WERI-Rb-1 (cell line): ENCODE results near the gene RHBDL1.

Experiments used
- DNase-seq: peaks from one replicate; pipeline ENCODE4 v3.0.0-alpha.2; 2020
- H3K27ac ChIP-seq: fragments of 250-450 bp; sonication (Bioruptor Pico); 2 replicates; pipeline ENCODE4 v1.5.1; 2020; ENCODE audit warnings: mild to moderate bottlenecking, moderate library complexity
- H3K27me3 ChIP-seq: fragments of 250-450 bp; sonication (Bioruptor Pico); 2 replicates; pipeline ENCODE4 v1.5.1; 2021; ENCODE audit warnings: mild to moderate bottlenecking, low read depth, moderate library complexity; ENCODE audit not compliant: insufficient read depth, severe bottlenecking
- H3K36me3 ChIP-seq: fragments of 250-450 bp; sonication (Bioruptor Pico); 2 replicates; pipeline ENCODE4 v1.5.1; 2020; ENCODE audit warnings: mild to moderate bottlenecking, moderate library complexity
- H3K4me3 ChIP-seq: 2 replicates; pipeline ENCODE4 v1.5.1; 2011; ENCODE audit warnings: low read depth, mild to moderate bottlenecking, control low read depth, low read length
- H3K9me3 ChIP-seq: fragments of 250-450 bp; sonication (Bioruptor Pico); 2 replicates; pipeline ENCODE4 v1.5.1; 2021; ENCODE audit warnings: mild to moderate bottlenecking, moderate library complexity; ENCODE audit not compliant: severe bottlenecking
- TF ChIP-seq, protein P1 (sequence below): IDR thresholded peaks from 2 replicates; pipeline ENCODE4 v1.5.1; 2011; ENCODE audit warnings: low read depth, mild to moderate bottlenecking, control low read depth, inconsistent platforms, low read length

RHBDL1 gene

DNA sequence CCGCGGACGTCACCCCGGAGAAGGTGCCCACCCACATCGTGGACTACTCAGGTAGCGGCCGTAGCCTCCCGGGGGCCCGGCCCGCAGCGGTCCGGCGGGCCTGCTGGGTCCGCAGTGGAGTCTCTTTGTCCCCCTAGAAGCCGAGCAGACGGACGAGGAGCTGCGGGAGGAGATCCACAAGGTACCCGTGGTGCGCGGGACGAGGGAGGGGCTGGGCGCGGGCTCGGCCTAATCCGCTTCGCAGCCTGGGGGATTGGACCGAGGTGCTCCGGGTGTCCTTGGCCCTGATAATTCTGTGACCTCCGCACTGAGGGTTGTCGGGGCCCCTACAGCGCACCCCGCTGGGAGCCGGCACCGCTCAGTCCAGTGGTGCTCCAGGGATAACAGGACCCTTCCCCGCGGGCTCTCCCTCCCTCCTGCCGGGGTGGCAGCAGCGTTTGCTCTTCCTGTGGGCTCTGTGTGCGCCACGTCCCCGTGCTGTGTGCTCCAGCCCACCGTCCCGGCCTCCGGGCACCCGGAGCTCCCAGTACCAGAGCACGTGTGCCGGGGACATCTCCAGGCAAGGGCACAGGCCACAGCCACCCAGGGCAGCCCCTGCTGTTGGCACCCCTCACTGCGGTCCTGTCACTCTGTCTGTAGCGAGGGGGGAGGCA is 6.8 kb upstream of the RHBDL1 start:
- Histone ChIP-seq H3K27ac (peak overlapping the region; percentile 88), H3K4me3 (peak overlapping the region; percentile 84), H3K9me3 (no peaks in the 10 kb centered on the region), H3K36me3 (peaks cover 63% of the 10 kb centered on the region), H3K27me3 (no peaks in the 10 kb centered on the region)
- peak; percentile 74 for DNase-seq
- TF ChIP-seq, protein P1, sequence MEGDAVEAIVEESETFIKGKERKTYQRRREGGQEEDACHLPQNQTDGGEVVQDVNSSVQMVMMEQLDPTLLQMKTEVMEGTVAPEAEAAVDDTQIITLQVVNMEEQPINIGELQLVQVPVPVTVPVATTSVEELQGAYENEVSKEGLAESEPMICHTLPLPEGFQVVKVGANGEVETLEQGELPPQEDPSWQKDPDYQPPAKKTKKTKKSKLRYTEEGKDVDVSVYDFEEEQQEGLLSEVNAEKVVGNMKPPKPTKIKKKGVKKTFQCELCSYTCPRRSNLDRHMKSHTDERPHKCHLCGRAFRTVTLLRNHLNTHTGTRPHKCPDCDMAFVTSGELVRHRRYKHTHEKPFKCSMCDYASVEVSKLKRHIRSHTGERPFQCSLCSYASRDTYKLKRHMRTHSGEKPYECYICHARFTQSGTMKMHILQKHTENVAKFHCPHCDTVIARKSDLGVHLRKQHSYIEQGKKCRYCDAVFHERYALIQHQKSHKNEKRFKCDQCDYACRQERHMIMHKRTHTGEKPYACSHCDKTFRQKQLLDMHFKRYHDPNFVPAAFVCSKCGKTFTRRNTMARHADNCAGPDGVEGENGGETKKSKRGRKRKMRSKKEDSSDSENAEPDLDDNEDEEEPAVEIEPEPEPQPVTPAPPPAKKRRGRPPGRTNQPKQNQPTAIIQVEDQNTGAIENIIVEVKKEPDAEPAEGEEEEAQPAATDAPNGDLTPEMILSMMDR = no peak

DNA sequence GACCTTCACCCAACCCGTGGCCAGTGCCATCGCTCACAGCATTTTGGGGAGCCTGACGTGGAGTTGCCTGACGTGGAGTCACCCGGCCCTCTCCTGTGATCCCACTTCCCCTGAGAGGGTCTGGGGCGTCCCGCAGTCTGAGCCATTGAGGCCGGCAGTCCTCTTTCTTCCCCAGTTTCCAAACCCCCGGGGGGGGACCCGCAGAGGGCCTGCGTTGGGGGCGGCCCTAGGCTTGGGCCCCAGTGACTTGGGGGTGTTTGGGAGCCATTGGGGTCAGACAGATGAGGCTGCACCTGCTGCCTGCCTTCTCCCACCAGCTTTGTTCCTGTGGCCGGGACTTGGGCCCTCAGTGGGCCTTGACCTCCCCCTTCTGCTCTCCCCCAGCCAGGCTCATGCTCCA is 5.8 kb upstream of the RHBDL1 start:
- peaks cover 64% of the 10 kb centered on the region for H3K36me3 ChIP-seq
- no peak for DNase-seq
- no peak overlapping the region for H3K27ac ChIP-seq
- no peak overlapping the region for H3K4me3 ChIP-seq
- TF ChIP-seq, protein P1 = no peak
- no peaks in the 10 kb centered on the region for H3K27me3 ChIP-seq
- no peaks in the 10 kb centered on the region for H3K9me3 ChIP-seq

DNA sequence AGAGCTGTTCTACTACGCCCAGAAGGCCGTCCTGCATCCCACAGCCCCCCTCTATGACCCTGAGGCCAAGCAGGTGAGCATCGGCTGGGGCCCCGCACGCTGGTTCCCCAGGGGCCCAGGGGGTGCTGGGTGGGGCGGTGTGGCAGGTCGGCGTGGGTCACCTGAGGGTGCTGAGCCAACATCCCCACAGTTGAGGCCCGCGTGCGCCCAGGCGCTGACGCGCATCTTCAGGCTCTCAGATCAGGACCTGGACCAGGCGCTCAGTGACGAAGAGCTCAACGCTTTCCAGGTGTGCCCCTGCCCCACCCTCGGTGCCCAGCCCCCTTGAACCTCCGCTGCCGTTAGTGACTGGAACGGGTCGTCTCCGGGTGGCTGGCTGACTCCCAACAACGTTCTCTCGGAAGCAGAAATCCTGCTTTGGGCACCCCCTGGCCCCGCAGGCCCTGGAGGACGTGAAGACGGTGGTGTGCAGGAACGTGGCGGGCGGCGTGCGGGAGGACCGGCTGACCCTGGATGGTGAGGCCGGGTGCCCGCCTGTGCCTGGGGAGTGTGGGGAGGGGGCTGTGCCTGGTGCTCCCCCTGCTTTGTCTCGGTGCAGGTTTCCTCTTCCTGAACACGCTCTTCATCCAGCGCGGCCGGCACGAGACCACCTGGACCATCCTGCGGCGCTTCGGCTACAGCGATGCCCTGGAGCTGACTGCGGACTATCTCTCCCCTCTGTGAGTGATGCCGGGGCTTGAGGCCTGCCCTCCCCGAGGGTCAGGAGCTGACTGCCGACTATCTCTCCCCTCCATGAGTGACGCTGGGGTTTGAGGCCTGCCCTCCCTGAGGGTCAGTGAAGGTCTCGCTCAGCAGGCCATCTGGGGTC is 4.8 kb upstream of the RHBDL1 start:
- Histone ChIP-seq H3K27ac (no peak overlapping the region), H3K4me3 (no peak overlapping the region), H3K9me3 (no peaks in the 10 kb centered on the region), H3K27me3 (no peaks in the 10 kb centered on the region), H3K36me3 (peaks cover 64% of the 10 kb centered on the region)
- no peak for DNase-seq
- TF ChIP-seq, protein P1 = no peak

DNA sequence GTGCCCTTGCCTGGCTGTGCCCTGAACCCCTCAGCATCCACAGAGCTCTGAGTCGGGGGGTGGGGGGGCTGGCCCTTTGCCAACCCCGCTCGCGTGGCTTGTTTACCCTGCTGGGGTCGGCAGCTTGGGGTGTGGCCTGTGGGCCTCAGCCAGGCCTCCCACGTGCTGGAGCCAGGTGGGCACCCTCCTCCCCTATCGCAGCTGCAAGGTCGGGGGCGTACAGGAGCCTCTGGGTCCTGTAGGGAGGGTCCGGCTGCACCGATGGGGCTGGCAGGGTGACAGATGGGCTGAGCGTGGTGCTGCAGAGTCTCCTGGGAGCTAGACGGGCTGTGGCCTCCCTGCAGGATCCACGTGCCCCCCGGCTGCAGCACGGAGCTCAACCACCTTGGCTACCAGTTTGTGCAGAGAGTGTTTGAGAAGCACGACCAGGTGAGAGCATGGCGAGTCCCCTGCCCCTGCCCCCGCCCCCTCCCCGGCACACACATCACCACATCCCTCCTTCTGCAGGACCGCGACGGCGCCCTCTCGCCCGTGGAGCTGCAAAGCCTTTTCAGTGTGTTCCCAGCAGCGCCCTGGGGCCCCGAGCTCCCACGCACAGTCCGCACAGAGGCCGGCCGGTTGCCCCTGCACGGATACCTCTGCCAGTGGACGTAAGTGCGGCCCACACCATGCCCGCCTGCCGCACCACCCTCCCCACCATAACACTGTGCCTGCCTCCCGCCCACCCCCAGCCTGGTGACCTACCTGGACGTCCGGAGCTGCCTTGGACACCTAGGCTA is 3.9 kb upstream of the RHBDL1 start:
- no peak for DNase-seq
- Histone ChIP-seq H3K27ac (no peak overlapping the region), H3K4me3 (no peak overlapping the region), H3K27me3 (no peaks in the 10 kb centered on the region), H3K9me3 (no peaks in the 10 kb centered on the region), H3K36me3 (peaks cover 64% of the 10 kb centered on the region)
- TF ChIP-seq, protein P1 = no peak

DNA sequence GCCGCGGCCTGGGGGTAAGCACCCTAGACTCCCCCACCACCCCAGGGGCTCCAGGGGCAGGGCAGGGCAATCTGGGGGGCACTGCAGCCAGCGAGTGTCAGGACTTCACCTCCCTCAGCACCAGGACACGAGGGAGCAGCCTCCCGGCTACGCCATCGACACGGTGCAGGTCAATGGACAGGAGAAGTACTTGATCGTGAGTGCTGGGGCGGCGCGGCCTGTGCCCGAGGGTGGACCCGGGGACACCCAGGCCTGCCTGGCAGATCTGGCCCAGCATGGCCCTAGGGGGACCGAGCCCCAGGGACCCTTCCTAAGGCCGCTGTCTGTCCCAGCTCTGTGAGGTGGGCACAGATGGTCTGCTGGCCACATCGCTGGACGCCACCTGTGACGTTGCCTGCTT is 3.1 kb upstream of the RHBDL1 start:
- H3K4me3 ChIP-seq = no peak overlapping the region
- no peaks in the 10 kb centered on the region for H3K9me3 ChIP-seq
- no peak overlapping the region for H3K27ac ChIP-seq
- TF ChIP-seq, protein P1 = no peak
- H3K27me3 ChIP-seq = no peaks in the 10 kb centered on the region
- DNase-seq = no peak
- H3K36me3 ChIP-seq = peaks cover 61% of the 10 kb centered on the region
